22Rv1 (cell line): ENCODE results near the gene CFAP107.

ENCODE experiments used
- ZFX ChIP-seq: fragments of 450-650 bp; IDR thresholded peaks from 2 replicates; pipeline ENCODE4 v1.6.1; 2017; ENCODE audit warnings: antibody characterized with exemption, borderline replicate concordance
- TF ChIP-seq, protein P1 (sequence below): fragments of 450-650 bp; IDR thresholded peaks from 2 replicates; pipeline ENCODE4 v1.5.1; 2017; ENCODE audit warnings: mild to moderate bottlenecking

DNA sequence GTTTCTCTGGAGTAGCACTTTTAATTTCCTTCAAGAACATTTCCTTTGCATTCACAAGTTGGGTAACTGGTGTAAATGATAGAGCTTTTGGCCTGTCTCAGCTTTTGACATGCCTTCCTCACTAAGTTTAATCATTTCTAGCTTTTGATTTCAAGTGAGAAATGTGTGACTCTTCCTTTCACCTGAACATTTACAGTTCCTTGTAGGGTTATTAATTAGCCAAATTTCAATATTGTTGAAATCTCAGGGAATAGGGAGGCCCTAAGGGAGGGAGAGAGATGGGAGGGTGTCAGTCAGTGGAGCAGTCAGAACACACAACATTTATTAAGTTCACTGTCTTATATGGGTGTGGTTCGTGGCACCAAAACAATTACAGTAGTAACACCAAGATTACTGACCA is 15.8 kb upstream of the CFAP107 start:
- TF ChIP-seq, protein P1, sequence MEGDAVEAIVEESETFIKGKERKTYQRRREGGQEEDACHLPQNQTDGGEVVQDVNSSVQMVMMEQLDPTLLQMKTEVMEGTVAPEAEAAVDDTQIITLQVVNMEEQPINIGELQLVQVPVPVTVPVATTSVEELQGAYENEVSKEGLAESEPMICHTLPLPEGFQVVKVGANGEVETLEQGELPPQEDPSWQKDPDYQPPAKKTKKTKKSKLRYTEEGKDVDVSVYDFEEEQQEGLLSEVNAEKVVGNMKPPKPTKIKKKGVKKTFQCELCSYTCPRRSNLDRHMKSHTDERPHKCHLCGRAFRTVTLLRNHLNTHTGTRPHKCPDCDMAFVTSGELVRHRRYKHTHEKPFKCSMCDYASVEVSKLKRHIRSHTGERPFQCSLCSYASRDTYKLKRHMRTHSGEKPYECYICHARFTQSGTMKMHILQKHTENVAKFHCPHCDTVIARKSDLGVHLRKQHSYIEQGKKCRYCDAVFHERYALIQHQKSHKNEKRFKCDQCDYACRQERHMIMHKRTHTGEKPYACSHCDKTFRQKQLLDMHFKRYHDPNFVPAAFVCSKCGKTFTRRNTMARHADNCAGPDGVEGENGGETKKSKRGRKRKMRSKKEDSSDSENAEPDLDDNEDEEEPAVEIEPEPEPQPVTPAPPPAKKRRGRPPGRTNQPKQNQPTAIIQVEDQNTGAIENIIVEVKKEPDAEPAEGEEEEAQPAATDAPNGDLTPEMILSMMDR = no peak
- no peak for TF ChIP-seq ZFX
